WTC11 (cell line): Measurements from ENCODE around the gene SERPINF2. TPM values are rescaled to one million over a fixed set of nuclear protein-coding genes. Genes with fewer than 3 reads are reported as not detected.
A peak's percentile ranks its signal among the peaks of the same experiment; 100 is the strongest.

ENCODE experiments used
- ATAC-seq: fragments of 200-7000 bp; cut with Tn5 transposase; 2 replicates; pipeline ENCODE4 v1.10.0; 2021; ENCODE audit warnings: mild to moderate bottlenecking, moderate library complexity
- CTCF ChIA-PET: fragments of 300-600 bp; sonication (Branson Sonifier 250); formaldehyde crosslinking; loops from one replicate; lab custom pipeline; 2021; ENCODE audit warnings: antibody characterized with exemption; lab: Charles Lee
- POLR2A ChIA-PET: fragments of 350-600 bp; sonication (Branson Sonifier 250); formaldehyde crosslinking; loops from one replicate; lab custom pipeline; 2021; ENCODE audit warnings: antibody characterized with exemption; lab: Charles Lee
- DNase-seq: peaks from one replicate; pipeline ENCODE4 v3.0.0; 2021; ENCODE audit warnings: low spot score
- H3K27ac Mint-ChIP-seq: 2 replicates; pipeline ENCODE4 v1.8.0; 2021; ENCODE audit warnings: mixed read lengths
- H3K27me3 Mint-ChIP-seq: 2 replicates; pipeline ENCODE4 v1.8.0; 2021; ENCODE audit warnings: low read depth, mild to moderate bottlenecking, moderate library complexity, mixed read lengths
- H3K36me3 Mint-ChIP-seq: 2 replicates; pipeline ENCODE4 v1.8.0; 2021; ENCODE audit warnings: mixed read lengths
- H3K4me1 Mint-ChIP-seq: 2 replicates; pipeline ENCODE4 v1.8.0; 2022; ENCODE audit warnings: mixed read lengths
- H3K4me3 Mint-ChIP-seq: 2 replicates; pipeline ENCODE4 v1.8.0; 2021; ENCODE audit warnings: mild to moderate bottlenecking, moderate library complexity, mixed read lengths
- H3K9me3 Mint-ChIP-seq: 2 replicates; pipeline ENCODE4 v1.8.0; 2021; ENCODE audit warnings: mixed read lengths
- GABPB1 ChIP-seq: sonication (generic); formaldehyde crosslinking; IDR thresholded peaks from 2 replicates; pipeline ENCODE4 v1.8.1; 2023; ENCODE audit warnings: mild to moderate bottlenecking, missing genetic modification reagents
- GRHL2 ChIP-seq: fragments of 250-450 bp; sonication (Bioruptor Pico); IDR thresholded peaks from 2 replicates; pipeline ENCODE4 v1.8.0; 2022; ENCODE audit warnings: mild to moderate bottlenecking, moderate library complexity; ENCODE audit not compliant: insufficient replicate concordance, severe bottlenecking
- KAT7 ChIP-seq: sonication (generic); formaldehyde crosslinking; IDR thresholded peaks from 2 replicates; pipeline ENCODE4 v1.8.1; 2023; ENCODE audit warnings: missing genetic modification reagents, mild to moderate bottlenecking, borderline replicate concordance
- MXD4 ChIP-seq: fragments of 250-450 bp; sonication (Bioruptor Pico); IDR thresholded peaks from 2 replicates; pipeline ENCODE4 v1.8.0; 2021; ENCODE audit warnings: mild to moderate bottlenecking, moderate library complexity, borderline replicate concordance
- NR1H2 ChIP-seq: sonication (generic); formaldehyde crosslinking; IDR thresholded peaks from 2 replicates; pipeline ENCODE4 v1.9.0; 2021; ENCODE audit warnings: mild to moderate bottlenecking, moderate library complexity, missing genetic modification reagents
- NR2C2 ChIP-seq: sonication (generic); formaldehyde crosslinking; IDR thresholded peaks from 2 replicates; pipeline ENCODE4 v1.8.0; 2022; ENCODE audit warnings: mild to moderate bottlenecking, missing genetic modification reagents
- NR3C1 ChIP-seq: sonication (generic); formaldehyde crosslinking; conservative IDR thresholded peaks from 2 replicates; pipeline ENCODE4 v1.8.1; 2023; ENCODE audit warnings: low read depth, mild to moderate bottlenecking, missing genetic modification reagents
- SOX15 ChIP-seq: fragments of 250-450 bp; sonication (Bioruptor Pico); IDR thresholded peaks from 2 replicates; pipeline ENCODE4 v1.9.0; 2021; ENCODE audit warnings: mild to moderate bottlenecking
- total RNA-seq: library from RNA; stranded (reverse); gene quantifications from 3 replicates; pipeline ENCODE4 v1.2.3, GENCODE V29; 2021
- TF ChIP-seq, protein P1 (sequence below): sonication (generic); formaldehyde crosslinking; IDR thresholded peaks from 2 replicates; pipeline ENCODE4 v1.8.1; 2023; ENCODE audit warnings: mild to moderate bottlenecking, missing genetic modification reagents, borderline replicate concordance
- TF ChIP-seq, protein P2 (sequence below): sonication (generic); formaldehyde crosslinking; IDR thresholded peaks from 2 replicates; pipeline ENCODE4 v1.8.1; 2023; ENCODE audit warnings: mild to moderate bottlenecking, missing genetic modification reagents
- TF ChIP-seq, protein P3 (sequence below): sonication (generic); formaldehyde crosslinking; IDR thresholded peaks from 2 replicates; pipeline ENCODE4 v1.8.1; 2022; ENCODE audit warnings: mild to moderate bottlenecking, missing genetic modification reagents, moderate library complexity, borderline replicate concordance
- TF ChIP-seq, protein P4 (sequence below): sonication (generic); formaldehyde crosslinking; IDR thresholded peaks from 2 replicates; pipeline ENCODE4 v1.8.1; 2023; ENCODE audit warnings: mild to moderate bottlenecking, missing genetic modification reagents
- TF ChIP-seq, protein P5 (sequence below): sonication (generic); formaldehyde crosslinking; IDR thresholded peaks from 2 replicates; pipeline ENCODE4 v1.8.0; 2023; ENCODE audit warnings: mild to moderate bottlenecking, missing genetic modification reagents
- TF ChIP-seq, protein P6 (sequence below): sonication (generic); formaldehyde crosslinking; IDR thresholded peaks from 2 replicates; pipeline ENCODE4 v1.8.0; 2023; ENCODE audit warnings: missing genetic modification reagents
- TF ChIP-seq, protein P7 (sequence below): fragments of 250-450 bp; sonication (Bioruptor Pico); IDR thresholded peaks from 2 replicates; pipeline ENCODE4 v1.8.0; 2021; ENCODE audit warnings: mild to moderate bottlenecking

Gene SERPINF2
- total RNA-seq, 1 experiment from 2014 or later: 1.6 TPM

DNA sequence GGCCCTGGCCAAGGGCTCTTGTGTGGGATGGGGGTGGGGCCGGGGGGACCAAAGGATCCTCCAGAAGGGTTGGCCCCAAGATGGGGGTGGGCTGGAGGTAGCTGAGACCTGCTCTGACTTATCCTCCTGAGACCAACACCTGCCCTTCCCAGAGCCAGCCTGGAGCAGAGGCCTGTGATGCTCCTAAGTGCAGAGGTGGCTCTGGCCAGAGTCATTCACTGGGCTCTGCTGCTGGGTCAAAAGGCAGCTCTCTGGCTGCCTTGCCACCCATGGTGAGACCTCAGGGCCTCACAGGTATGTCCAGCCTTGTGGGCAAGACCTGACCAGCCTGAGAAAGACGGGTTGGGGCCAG lies 393 bp downstream of the SERPINF2 start:
- Mint-ChIP-seq H3K9me3 (peaks cover 3% of the 10 kb centered on the region; the same call in 1 of the 2 replicates), H3K27ac (no peak overlapping the region)
- POLR2A ChIA-PET: interaction anchor here (0.9 kb wide), 1 partner anchor 15 kb away, joined by 3 read pairs; no protein-coding TSS in a partner anchor
- CTCF ChIA-PET: interaction anchor here (1.4 kb wide), 1 partner anchor 22 kb away, joined by 6 read pairs; no protein-coding TSS in a partner anchor
- TF ChIP-seq NR3C1 (CRISPR knock-in tag): no peak
- TF ChIP-seq, protein P1, sequence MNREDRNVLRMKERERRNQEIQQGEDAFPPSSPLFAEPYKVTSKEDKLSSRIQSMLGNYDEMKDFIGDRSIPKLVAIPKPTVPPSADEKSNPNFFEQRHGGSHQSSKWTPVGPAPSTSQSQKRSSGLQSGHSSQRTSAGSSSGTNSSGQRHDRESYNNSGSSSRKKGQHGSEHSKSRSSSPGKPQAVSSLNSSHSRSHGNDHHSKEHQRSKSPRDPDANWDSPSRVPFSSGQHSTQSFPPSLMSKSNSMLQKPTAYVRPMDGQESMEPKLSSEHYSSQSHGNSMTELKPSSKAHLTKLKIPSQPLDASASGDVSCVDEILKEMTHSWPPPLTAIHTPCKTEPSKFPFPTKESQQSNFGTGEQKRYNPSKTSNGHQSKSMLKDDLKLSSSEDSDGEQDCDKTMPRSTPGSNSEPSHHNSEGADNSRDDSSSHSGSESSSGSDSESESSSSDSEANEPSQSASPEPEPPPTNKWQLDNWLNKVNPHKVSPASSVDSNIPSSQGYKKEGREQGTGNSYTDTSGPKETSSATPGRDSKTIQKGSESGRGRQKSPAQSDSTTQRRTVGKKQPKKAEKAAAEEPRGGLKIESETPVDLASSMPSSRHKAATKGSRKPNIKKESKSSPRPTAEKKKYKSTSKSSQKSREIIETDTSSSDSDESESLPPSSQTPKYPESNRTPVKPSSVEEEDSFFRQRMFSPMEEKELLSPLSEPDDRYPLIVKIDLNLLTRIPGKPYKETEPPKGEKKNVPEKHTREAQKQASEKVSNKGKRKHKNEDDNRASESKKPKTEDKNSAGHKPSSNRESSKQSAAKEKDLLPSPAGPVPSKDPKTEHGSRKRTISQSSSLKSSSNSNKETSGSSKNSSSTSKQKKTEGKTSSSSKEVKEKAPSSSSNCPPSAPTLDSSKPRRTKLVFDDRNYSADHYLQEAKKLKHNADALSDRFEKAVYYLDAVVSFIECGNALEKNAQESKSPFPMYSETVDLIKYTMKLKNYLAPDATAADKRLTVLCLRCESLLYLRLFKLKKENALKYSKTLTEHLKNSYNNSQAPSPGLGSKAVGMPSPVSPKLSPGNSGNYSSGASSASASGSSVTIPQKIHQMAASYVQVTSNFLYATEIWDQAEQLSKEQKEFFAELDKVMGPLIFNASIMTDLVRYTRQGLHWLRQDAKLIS (CRISPR knock-in tag): no peak
- TF ChIP-seq, protein P2, sequence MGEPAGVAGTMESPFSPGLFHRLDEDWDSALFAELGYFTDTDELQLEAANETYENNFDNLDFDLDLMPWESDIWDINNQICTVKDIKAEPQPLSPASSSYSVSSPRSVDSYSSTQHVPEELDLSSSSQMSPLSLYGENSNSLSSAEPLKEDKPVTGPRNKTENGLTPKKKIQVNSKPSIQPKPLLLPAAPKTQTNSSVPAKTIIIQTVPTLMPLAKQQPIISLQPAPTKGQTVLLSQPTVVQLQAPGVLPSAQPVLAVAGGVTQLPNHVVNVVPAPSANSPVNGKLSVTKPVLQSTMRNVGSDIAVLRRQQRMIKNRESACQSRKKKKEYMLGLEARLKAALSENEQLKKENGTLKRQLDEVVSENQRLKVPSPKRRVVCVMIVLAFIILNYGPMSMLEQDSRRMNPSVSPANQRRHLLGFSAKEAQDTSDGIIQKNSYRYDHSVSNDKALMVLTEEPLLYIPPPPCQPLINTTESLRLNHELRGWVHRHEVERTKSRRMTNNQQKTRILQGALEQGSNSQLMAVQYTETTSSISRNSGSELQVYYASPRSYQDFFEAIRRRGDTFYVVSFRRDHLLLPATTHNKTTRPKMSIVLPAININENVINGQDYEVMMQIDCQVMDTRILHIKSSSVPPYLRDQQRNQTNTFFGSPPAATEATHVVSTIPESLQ (CRISPR knock-in tag): no peak
- TF ChIP-seq NR2C2 (CRISPR knock-in tag): no peak
- TF ChIP-seq SOX15 (CRISPR knock-in tag): no peak
- TF ChIP-seq GABPB1 (CRISPR knock-in tag): 0 out of 2 replicates have a peak, but pooled peaks have one; percentile 3
- TF ChIP-seq NR1H2 (CRISPR knock-in tag): no peak
- TF ChIP-seq, protein P3, sequence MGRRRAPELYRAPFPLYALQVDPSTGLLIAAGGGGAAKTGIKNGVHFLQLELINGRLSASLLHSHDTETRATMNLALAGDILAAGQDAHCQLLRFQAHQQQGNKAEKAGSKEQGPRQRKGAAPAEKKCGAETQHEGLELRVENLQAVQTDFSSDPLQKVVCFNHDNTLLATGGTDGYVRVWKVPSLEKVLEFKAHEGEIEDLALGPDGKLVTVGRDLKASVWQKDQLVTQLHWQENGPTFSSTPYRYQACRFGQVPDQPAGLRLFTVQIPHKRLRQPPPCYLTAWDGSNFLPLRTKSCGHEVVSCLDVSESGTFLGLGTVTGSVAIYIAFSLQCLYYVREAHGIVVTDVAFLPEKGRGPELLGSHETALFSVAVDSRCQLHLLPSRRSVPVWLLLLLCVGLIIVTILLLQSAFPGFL (CRISPR knock-in tag): no peak
- TF ChIP-seq, all 79 proteins: peak for 1
- ATAC-seq (no peak), DNase-seq (no peak)
- peaks cover 4% of the 10 kb centered on the region for H3K36me3 Mint-ChIP-seq
- H3K4me3 Mint-ChIP-seq: no peak overlapping the region
- H3K27me3 Mint-ChIP-seq: 0 out of 2 replicates have a peak, but pooled peaks cover under 1% of the 10 kb centered on the region
- peaks cover 3% of the 10 kb centered on the region for H3K4me1 Mint-ChIP-seq

DNA sequence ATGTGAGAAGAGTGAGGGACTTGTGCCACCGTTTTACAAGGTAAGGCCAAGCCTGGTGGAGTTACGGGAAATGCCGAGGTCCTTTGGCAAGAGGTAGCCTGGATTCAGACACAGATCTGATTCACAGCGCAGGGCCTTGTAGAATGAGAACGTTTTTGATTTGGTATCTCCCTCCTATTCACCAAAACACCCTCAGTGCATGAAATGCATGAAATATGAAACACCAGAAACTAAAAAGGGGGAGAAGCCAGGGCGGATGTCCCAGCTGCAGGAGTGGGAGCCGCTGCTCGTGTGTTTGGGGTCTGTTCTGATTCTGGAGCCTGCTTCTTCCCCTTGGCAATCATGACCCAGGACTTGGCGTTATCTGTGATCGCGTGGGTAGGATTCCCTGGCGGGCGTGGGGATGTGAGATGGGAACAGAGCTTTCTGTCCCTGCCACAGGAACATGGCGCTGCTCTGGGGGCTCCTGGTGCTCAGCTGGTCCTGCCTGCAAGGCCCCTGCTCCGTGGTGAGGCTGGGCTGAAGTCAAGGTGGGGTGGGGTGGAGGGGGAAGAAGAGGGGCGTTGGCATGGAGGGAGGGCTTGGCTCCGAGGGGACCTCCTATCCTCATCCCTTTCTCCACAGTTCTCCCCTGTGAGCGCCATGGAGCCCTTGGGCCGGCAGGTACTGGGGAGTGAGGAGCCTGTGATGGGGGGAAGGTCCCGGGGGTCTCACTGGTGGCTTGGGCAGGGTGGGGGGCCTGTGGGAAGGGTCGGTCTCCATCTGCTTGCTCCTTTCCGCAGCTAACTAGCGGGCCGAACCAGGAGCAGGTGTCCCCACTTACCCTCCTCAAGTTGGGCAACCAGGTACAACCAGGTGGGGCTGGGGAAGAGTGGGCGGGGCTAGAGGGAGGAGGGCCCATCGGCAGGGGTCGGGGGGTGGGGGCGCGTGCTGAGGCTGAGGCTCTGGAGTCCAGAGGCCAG lies 2.2 kb downstream of the SERPINF2 start:
- H3K27ac Mint-ChIP-seq: no peak overlapping the region
- no peaks in the 10 kb centered on the region for H3K36me3 Mint-ChIP-seq
- ATAC-seq: no peak; the same call in 1 of the 2 replicates
- H3K27me3 Mint-ChIP-seq: no peaks in the 10 kb centered on the region
- DNase-seq: no peak
- CTCF ChIA-PET: interaction anchor here (0.5 kb wide), 1 partner anchor 211 kb away, joined by 3 read pairs; no protein-coding TSS in a partner anchor
- H3K4me1 Mint-ChIP-seq: peaks cover 3% of the 10 kb centered on the region
- POLR2A ChIA-PET: interaction anchor here (1.0 kb wide), 1 partner anchor 28 kb away, joined by 3 read pairs; no protein-coding TSS in a partner anchor
- H3K9me3 Mint-ChIP-seq: no peaks in the 10 kb centered on the region
- no peak overlapping the region for H3K4me3 Mint-ChIP-seq
- TF ChIP-seq, protein P4, sequence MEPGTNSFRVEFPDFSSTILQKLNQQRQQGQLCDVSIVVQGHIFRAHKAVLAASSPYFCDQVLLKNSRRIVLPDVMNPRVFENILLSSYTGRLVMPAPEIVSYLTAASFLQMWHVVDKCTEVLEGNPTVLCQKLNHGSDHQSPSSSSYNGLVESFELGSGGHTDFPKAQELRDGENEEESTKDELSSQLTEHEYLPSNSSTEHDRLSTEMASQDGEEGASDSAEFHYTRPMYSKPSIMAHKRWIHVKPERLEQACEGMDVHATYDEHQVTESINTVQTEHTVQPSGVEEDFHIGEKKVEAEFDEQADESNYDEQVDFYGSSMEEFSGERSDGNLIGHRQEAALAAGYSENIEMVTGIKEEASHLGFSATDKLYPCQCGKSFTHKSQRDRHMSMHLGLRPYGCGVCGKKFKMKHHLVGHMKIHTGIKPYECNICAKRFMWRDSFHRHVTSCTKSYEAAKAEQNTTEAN (CRISPR knock-in tag): no peak
- TF ChIP-seq, protein P5, sequence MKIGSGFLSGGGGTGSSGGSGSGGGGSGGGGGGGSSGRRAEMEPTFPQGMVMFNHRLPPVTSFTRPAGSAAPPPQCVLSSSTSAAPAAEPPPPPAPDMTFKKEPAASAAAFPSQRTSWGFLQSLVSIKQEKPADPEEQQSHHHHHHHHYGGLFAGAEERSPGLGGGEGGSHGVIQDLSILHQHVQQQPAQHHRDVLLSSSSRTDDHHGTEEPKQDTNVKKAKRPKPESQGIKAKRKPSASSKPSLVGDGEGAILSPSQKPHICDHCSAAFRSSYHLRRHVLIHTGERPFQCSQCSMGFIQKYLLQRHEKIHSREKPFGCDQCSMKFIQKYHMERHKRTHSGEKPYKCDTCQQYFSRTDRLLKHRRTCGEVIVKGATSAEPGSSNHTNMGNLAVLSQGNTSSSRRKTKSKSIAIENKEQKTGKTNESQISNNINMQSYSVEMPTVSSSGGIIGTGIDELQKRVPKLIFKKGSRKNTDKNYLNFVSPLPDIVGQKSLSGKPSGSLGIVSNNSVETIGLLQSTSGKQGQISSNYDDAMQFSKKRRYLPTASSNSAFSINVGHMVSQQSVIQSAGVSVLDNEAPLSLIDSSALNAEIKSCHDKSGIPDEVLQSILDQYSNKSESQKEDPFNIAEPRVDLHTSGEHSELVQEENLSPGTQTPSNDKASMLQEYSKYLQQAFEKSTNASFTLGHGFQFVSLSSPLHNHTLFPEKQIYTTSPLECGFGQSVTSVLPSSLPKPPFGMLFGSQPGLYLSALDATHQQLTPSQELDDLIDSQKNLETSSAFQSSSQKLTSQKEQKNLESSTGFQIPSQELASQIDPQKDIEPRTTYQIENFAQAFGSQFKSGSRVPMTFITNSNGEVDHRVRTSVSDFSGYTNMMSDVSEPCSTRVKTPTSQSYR (CRISPR knock-in tag): no peak
- TF ChIP-seq, protein P6, sequence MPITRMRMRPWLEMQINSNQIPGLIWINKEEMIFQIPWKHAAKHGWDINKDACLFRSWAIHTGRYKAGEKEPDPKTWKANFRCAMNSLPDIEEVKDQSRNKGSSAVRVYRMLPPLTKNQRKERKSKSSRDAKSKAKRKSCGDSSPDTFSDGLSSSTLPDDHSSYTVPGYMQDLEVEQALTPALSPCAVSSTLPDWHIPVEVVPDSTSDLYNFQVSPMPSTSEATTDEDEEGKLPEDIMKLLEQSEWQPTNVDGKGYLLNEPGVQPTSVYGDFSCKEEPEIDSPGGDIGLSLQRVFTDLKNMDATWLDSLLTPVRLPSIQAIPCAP (CRISPR knock-in tag): no peak
- TF ChIP-seq MXD4: no peak
- TF ChIP-seq, protein P7, sequence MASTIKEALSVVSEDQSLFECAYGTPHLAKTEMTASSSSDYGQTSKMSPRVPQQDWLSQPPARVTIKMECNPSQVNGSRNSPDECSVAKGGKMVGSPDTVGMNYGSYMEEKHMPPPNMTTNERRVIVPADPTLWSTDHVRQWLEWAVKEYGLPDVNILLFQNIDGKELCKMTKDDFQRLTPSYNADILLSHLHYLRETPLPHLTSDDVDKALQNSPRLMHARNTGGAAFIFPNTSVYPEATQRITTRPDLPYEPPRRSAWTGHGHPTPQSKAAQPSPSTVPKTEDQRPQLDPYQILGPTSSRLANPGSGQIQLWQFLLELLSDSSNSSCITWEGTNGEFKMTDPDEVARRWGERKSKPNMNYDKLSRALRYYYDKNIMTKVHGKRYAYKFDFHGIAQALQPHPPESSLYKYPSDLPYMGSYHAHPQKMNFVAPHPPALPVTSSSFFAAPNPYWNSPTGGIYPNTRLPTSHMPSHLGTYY (CRISPR knock-in tag): no peak
- TF ChIP-seq KAT7: no peak
- TF ChIP-seq GRHL2: no peak
